ENCODE measurements around the gene ATP6V0D1.

The ATP6V0D1 gene

DNA sequence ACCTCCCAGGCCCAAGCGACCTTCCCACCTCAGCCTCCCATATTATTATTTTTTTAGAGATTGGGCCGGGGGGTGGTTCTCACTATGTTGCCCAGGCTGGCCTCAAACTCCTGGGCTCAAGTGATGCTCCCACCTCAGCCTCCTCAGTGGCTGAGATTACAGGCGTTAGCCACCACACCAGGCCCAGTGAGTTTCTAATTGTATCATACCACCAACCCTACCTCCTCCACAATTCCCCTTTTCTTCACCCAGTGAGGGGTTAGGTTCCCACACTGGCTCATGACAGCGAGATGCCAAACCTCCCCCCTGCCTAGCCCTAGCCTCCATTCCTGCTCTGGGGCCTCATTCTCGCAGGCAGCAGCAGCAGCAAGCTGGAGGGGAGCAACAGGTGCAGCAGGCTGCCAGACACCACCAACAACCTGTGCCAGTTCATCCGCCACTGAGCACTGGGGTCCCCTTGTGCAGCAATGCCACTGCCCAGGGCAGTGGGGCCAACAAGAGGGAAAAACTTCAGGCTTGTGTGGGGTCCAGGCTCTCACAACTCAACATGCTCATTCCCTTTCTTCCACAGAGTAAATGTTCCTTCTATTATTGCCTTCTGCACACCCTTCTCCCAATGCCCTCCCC lies 9.1 kb downstream of the ATP6V0D1 start:
- no peaks in the 10 kb centered on the region for H3K9me3 ChIP-seq (replicated peaks in 1 of 11)
- H4K20me1 ChIP-seq: peaks cover 96 to 100% (median 100%) of the 10 kb centered on the region in 11 experiments
- H3K4me3 ChIP-seq: no peak overlapping the region
- H3K36me3 ChIP-seq: peaks cover 21 to 95% (median 66%) of the 10 kb centered on the region in 11 experiments
- no peak overlapping the region for H3K27ac ChIP-seq
- peak overlapping the region in 5 of 11 experiments; percentile 9 to 95 (median 85); a peak in 9 of 22 replicates for H3K4me2 ChIP-seq
- no peak for TF ChIP-seq Cebpa-rat (IDR thresholded peaks at IDR 0.05)
- H3K27me3 ChIP-seq: no peaks in the 10 kb centered on the region
- H3K4me1 ChIP-seq: peaks cover 28 to 100% (median 86%) of the 10 kb centered on the region in 10 experiments
- H3K9ac ChIP-seq: peak overlapping the region in 2 of 11 experiments; percentile 52 to 55; a peak in 3 of 22 replicates

DNA sequence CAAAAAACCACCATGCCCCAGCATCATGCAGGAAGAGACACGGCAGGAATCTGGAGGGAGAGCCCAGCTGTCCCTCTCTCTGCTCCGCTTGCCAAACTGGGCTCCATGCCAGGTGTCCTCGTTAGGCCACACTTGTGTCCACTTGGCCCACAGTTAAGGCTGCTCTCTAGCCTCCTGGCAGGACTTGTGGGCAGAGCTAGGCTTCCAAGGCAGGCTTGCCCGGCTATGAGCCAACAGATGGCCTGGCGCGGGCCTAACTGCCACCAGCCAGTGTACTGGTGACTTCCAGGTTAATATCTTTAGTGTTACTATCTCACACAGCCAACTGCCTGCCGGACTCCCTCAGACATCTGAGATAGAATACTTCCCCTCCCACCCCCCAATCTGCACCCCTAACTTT lies 10.6 kb downstream of the ATP6V0D1 start:
- TF ChIP-seq Cebpa-rat (IDR thresholded peaks at IDR 0.05): no peak
- Histone ChIP-seq H4K20me1 (peaks cover 97 to 100% (median 100%) of the 10 kb centered on the region in 11 experiments), H3K9ac (peak overlapping the region in 3 of 11 experiments; percentile 2 to 52 (median 23); a peak in 2 of 22 replicates), H3K4me1 (peaks cover 43 to 100% (median 90%) of the 10 kb centered on the region in 10 experiments), H3K4me2 (peak overlapping the region in 6 of 11 experiments; percentile 63 to 95 (median 84); a peak in 12 of 22 replicates), H3K27ac (no peak overlapping the region), H3K9me3 (replicated peaks in 1 of 11) (no peaks in the 10 kb centered on the region), H3K4me3 (no peak overlapping the region; a peak in 1 of 20 replicates), H3K36me3 (peaks cover 12 to 92% (median 55%) of the 10 kb centered on the region in 11 experiments), H3K27me3 (no peaks in the 10 kb centered on the region)

DNA sequence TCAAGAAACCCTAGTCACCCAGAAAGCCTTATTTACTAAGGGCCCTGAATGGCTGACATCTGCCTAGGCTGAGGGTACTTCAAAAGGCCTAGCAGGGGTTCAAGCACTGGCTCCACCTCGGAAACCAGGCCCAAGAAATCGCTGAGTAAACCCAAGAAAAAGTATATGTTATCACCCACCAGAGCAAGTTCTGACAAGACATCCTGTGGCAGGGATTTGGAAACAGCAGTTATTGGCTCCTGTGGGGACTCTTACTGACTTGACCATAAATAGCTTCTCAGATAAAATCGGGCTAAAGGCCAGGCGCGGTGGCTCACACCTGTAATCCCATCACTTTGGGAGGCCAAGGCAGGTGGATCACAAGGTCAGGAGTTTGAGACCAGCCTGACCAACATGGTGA lies 12.2 kb downstream of the ATP6V0D1 start:
- Histone ChIP-seq H4K20me1 (peaks cover 97 to 100% (median 100%) of the 10 kb centered on the region in 11 experiments), H3K4me1 (peaks cover 49 to 100% (median 84%) of the 10 kb centered on the region in 10 experiments), H3K4me2 (peak overlapping the region; percentile 34 to 95 (median 71); a peak in 21 of 22 replicates), H3K36me3 (peaks cover 0 to 92% (median 54%) of the 10 kb centered on the region in 11 experiments; a peak in 17 of 22 replicates), H3K27me3 (no peaks in the 10 kb centered on the region), H3K9ac (peak overlapping the region in 5 of 11 experiments; percentile 2 to 56 (median 48); a peak in 8 of 22 replicates), H3K27ac (peak overlapping the region in 5 of 11 experiments; percentile 10 to 39 (median 23); a peak in 7 of 22 replicates), H3K9me3 (replicated peaks in 1 of 11) (no peaks in the 10 kb centered on the region), H3K4me3 (peak overlapping the region in 1 of 10 experiments; percentile 29; a peak in 1 of 20 replicates)
- TF ChIP-seq Cebpa-rat (IDR thresholded peaks at IDR 0.05): no peak

DNA sequence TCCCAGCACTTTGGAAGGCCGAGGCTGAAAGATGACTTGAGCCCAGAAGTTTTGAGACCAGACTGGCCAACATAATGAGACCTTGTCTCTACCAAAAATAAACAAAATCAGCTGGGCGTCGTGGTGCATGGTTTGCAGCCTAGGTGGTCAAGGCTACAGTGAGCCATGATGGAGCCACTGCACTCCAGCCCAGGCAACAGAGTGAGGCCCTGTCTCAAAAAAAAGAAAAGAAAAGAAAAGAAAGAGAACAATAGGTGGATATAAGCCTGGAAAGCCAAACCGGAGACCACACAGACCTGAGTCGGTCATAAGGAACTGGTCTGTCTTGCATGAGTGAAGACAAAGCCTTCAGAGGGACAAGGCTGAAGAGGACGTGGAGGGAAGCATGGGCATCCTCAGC lies 14.4 kb downstream of the ATP6V0D1 start:
- Histone ChIP-seq H3K4me3 (no peak overlapping the region), H3K4me1 (peaks cover 47 to 100% (median 86%) of the 10 kb centered on the region in 10 experiments), H3K27me3 (no peaks in the 10 kb centered on the region), H3K4me2 (peak overlapping the region; percentile 53 to 95 (median 78)), H3K9me3 (replicated peaks in 1 of 11) (no peaks in the 10 kb centered on the region), H3K9ac (peak overlapping the region in 9 of 11 experiments; percentile 17 to 57 (median 46); a peak in 10 of 22 replicates), H3K36me3 (peaks cover 0 to 95% (median 55%) of the 10 kb centered on the region in 11 experiments; a peak in 19 of 22 replicates), H4K20me1 (peaks cover 99 to 100% (median 100%) of the 10 kb centered on the region in 11 experiments), H3K27ac (peak overlapping the region in 3 of 11 experiments; percentile 6 to 31 (median 7); a peak in 3 of 22 replicates)
- TF ChIP-seq Cebpa-rat (IDR thresholded peaks at IDR 0.05): no peak

DNA sequence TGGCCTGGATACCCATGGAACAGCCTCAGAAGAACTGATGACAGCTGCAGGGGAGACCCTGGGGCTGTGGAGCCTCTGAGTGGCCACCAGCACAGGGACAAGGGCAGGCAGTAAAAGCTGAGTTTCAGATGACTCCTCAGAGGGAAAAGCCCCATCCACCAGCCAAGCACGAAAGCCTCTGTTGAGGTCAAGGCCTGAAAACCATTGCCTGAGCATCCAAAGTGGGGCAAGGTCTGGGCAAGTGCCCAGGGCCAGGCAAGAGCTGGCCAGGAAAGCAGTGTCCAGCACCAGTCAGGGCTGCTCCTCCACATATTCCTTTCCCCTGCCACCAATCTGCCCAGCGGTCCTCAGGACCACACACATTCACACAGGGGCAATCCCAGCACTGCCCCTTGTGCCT lies 16.4 kb downstream of the ATP6V0D1 start:
- Histone ChIP-seq H3K27ac (no peak overlapping the region), H3K4me1 (peaks cover 55 to 100% (median 88%) of the 10 kb centered on the region in 10 experiments), H3K36me3 (peaks cover 5 to 96% (median 64%) of the 10 kb centered on the region in 11 experiments; a peak in 20 of 22 replicates), H3K27me3 (no peaks in the 10 kb centered on the region), H3K4me2 (peak overlapping the region in 4 of 11 experiments; percentile 9 to 95 (median 88); a peak in 4 of 22 replicates), H3K9me3 (replicated peaks in 1 of 11) (no peaks in the 10 kb centered on the region), H3K9ac (peak overlapping the region in 7 of 11 experiments; percentile 8 to 67 (median 33); a peak in 6 of 22 replicates), H3K4me3 (no peak overlapping the region), H4K20me1 (peaks cover 99 to 100% (median 100%) of the 10 kb centered on the region in 11 experiments)
- TF ChIP-seq Cebpa-rat (IDR thresholded peaks at IDR 0.05): no peak

DNA sequence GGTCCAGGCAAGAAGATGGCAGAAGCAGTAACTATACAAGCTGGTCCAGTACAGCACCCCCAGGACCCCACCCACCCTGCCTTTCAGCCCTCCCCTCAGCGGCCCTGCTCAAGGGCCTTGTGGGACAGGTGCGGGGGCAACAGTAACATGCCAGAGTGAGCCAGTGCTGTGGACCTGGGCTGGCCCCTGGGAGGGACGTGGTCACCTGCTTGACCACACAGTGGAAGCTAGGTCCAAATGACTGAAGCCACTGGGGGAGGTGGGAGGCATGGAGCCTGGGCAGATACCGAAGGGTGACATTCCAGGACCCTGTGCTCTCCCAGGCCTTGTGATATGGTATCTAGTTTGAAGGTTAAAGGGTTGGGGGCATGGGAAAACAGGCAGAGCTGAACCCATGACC lies 17.3 kb downstream of the ATP6V0D1 start:
- H3K36me3 ChIP-seq: peaks cover 5 to 96% (median 68%) of the 10 kb centered on the region in 11 experiments; a peak in 20 of 22 replicates
- H3K27me3 ChIP-seq: no peaks in the 10 kb centered on the region
- H3K4me2 ChIP-seq: peak overlapping the region in 2 of 11 experiments; percentile 85 to 95; a peak in 3 of 22 replicates
- H3K4me3 ChIP-seq: no peak overlapping the region
- peaks cover 55 to 100% (median 88%) of the 10 kb centered on the region in 10 experiments for H3K4me1 ChIP-seq
- no peak for TF ChIP-seq Cebpa-rat (IDR thresholded peaks at IDR 0.05)
- H3K27ac ChIP-seq: no peak overlapping the region
- H3K9ac ChIP-seq: peak overlapping the region in 3 of 11 experiments; percentile 19 to 67 (median 48); a peak in 6 of 22 replicates
- H3K9me3 ChIP-seq (replicated peaks in 1 of 11): no peaks in the 10 kb centered on the region
- H4K20me1 ChIP-seq: peaks cover 99 to 100% (median 100%) of the 10 kb centered on the region in 11 experiments

DNA sequence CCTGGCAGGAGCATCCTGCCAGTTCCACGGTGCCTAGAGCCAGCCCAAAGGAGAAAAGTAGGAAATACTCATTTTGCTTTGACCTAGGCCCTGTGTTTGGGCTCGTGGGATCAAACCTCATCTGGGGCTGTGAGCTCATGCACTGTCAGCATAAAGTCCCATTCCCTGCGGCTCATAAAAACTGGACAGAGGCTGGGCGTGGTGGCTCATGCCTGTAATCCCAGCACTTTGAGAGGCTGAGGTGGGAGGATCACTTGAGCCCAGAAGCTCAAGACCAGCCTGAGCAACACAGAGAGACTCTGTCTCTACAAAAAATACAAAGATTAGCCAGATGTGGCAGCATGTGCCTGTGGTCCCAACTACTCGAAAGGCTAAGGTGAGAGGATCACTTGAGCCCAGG lies 17.9 kb downstream of the ATP6V0D1 start:
- Histone ChIP-seq H3K9me3 (replicated peaks in 1 of 11) (no peaks in the 10 kb centered on the region), H3K4me2 (peak overlapping the region in 3 of 11 experiments; percentile 47 to 81 (median 79); a peak in 5 of 22 replicates), H3K4me3 (no peak overlapping the region), H3K9ac (peak overlapping the region in 5 of 11 experiments; percentile 20 to 62 (median 36); a peak in 7 of 22 replicates), H3K4me1 (peaks cover 49 to 100% (median 86%) of the 10 kb centered on the region in 10 experiments), H3K27ac (no peak overlapping the region), H4K20me1 (peaks cover 99 to 100% (median 100%) of the 10 kb centered on the region in 11 experiments), H3K36me3 (peaks cover 5 to 97% (median 75%) of the 10 kb centered on the region in 11 experiments; a peak in 20 of 22 replicates), H3K27me3 (no peaks in the 10 kb centered on the region)
- no peak for TF ChIP-seq Cebpa-rat (IDR thresholded peaks at IDR 0.05)

DNA sequence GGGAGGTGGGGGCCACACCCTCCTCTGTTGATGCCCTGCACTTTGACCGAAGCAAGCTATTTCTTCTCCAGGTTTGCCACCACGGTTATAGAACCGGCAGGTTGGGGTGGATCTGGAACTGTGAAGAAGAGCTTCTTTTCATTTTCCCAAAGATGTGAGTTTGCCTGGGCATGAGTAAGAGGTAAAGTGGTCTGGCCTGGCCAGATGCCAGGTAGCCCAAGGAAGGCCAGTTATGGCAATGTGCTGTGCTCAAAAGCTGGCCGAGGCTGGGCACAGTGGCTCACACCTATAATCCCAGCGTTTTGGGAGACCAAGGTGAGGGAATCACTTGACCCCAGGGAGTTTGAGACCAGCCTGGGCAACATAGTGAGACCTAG lies 18.7 kb downstream of the ATP6V0D1 start:
- Histone ChIP-seq H3K36me3 (peaks cover 5 to 98% (median 79%) of the 10 kb centered on the region in 11 experiments; a peak in 20 of 22 replicates), H3K27ac (no peak overlapping the region), H3K27me3 (no peaks in the 10 kb centered on the region), H3K4me2 (peak overlapping the region in 4 of 11 experiments; percentile 28 to 81 (median 63); a peak in 7 of 22 replicates), H3K4me3 (no peak overlapping the region), H3K9me3 (replicated peaks in 1 of 11) (no peaks in the 10 kb centered on the region), H3K9ac (peak overlapping the region in 4 of 11 experiments; percentile 20 to 62 (median 47); a peak in 5 of 22 replicates), H4K20me1 (peaks cover 99 to 100% (median 100%) of the 10 kb centered on the region in 11 experiments), H3K4me1 (peaks cover 45 to 100% (median 86%) of the 10 kb centered on the region in 10 experiments)
- no peak for TF ChIP-seq Cebpa-rat (IDR thresholded peaks at IDR 0.05)

Measured in BLaER1 treated with 17β-estradiol and CSF1 and Interleukin-3, amounts not matched to agents 10 nM and 100 nM (cell line).